GM23338 (cell line): ENCODE measurements around the gene TRDMT1. TPM values are rescaled to one million over a fixed set of nuclear protein-coding genes. Genes with fewer than 3 reads are reported as not detected.

Source experiments
- ATAC-seq: fragments of 200-7000 bp; cut with Tn5 transposase; 3 replicates; pipeline ENCODE4 v1.9.1; 2020
- DNase-seq: peaks from one replicate; pipeline ENCODE4 v3.0.0-alpha.2; 2015; ENCODE audit warnings: low spot score
- H2AFZ ChIP-seq: fragments of 200-600 bp; sonication (generic); 2 replicates; pipeline ENCODE4 v1.8.0; 2016; ENCODE audit warnings: antibody characterized with exemption, mild to moderate bottlenecking, moderate library complexity
- H3F3A ChIP-seq: fragments of 200-600 bp; sonication (generic); replicated peaks from 2 replicates; pipeline ENCODE4 v1.8.0; 2017; ENCODE audit warnings: antibody characterized with exemption, mixed run types, low read depth
- H3K27ac ChIP-seq: fragments of 200-600 bp; sonication (generic); 2 replicates; pipeline ENCODE4 v1.6.1; 2016; ENCODE audit warnings: low read depth
- H3K27me3 ChIP-seq: fragments of 200-600 bp; sonication (generic); 2 replicates; pipeline ENCODE4 v1.8.0; 2016; ENCODE audit warnings: mild to moderate bottlenecking, mixed run types, moderate library complexity; ENCODE audit not compliant: insufficient read depth
- H3K36me3 ChIP-seq: fragments of 200-600 bp; sonication (generic); 2 replicates; pipeline ENCODE4 v1.8.0; 2016; ENCODE audit warnings: mild to moderate bottlenecking; ENCODE audit not compliant: insufficient read depth
- H3K4me1 ChIP-seq: fragments of 200-600 bp; sonication (generic); 2 replicates; pipeline ENCODE4 v1.8.0; 2016; ENCODE audit warnings: mild to moderate bottlenecking, moderate library complexity; ENCODE audit not compliant: insufficient read depth
- H3K4me2 ChIP-seq: fragments of 200-600 bp; sonication (generic); 2 replicates; pipeline ENCODE4 v1.7.1; 2017; ENCODE audit warnings: mixed run types
- H3K4me3 ChIP-seq: fragments of 200-600 bp; sonication (generic); 2 replicates; pipeline ENCODE4 v1.6.1; 2016; ENCODE audit warnings: mixed run types
- H3K79me2 ChIP-seq: fragments of 200-600 bp; sonication (generic); replicated peaks from 2 replicates; pipeline ENCODE4 v1.8.0; 2017; ENCODE audit warnings: mild to moderate bottlenecking; ENCODE audit not compliant: insufficient read depth
- H3K9me2 ChIP-seq: fragments of 200-600 bp; sonication (generic); 2 replicates; pipeline ENCODE4 v1.8.0; 2017; ENCODE audit not compliant: insufficient read depth
- H4K20me1 ChIP-seq: fragments of 200-600 bp; sonication (generic); replicated peaks from 2 replicates; pipeline ENCODE4 v1.8.0; 2017; ENCODE audit warnings: mild to moderate bottlenecking; ENCODE audit not compliant: insufficient read depth
- H3K27ac Mint-ChIP-seq: 2 replicates; pipeline ENCODE4 v1.8.0; 2020; ENCODE audit warnings: inconsistent platforms, mild to moderate bottlenecking, moderate library complexity, mixed read lengths
- H3K27me3 Mint-ChIP-seq: 3 replicates; pipeline ENCODE4 v1.8.0; 2022; ENCODE audit warnings: low read depth, mild to moderate bottlenecking, moderate library complexity, mixed read lengths, inconsistent platforms; ENCODE audit not compliant: insufficient read depth, poor library complexity
- H3K36me3 Mint-ChIP-seq: 3 replicates; pipeline ENCODE4 v1.8.0; 2021; ENCODE audit warnings: low read depth, mild to moderate bottlenecking, inconsistent platforms, moderate library complexity, mixed read lengths
- H3K4me1 Mint-ChIP-seq: 3 replicates; pipeline ENCODE4 v1.8.0; 2020; ENCODE audit warnings: mild to moderate bottlenecking, inconsistent platforms, mixed read lengths
- H3K4me3 Mint-ChIP-seq: 3 replicates; pipeline ENCODE4 v1.8.0; 2021; ENCODE audit warnings: moderate library complexity, mild to moderate bottlenecking, inconsistent platforms, mixed read lengths
- H3K9me3 Mint-ChIP-seq: 3 replicates; pipeline ENCODE4 v1.8.0; 2020; ENCODE audit warnings: moderate library complexity, mild to moderate bottlenecking, inconsistent platforms, mixed read lengths
- CREB1 ChIP-seq: fragments of 250-450 bp; sonication (Bioruptor Pico); IDR thresholded peaks from 2 replicates; pipeline ENCODE4 v1.5.0; 2020; ENCODE audit warnings: low read depth, mild to moderate bottlenecking, moderate library complexity
- CTCF ChIP-seq, 2 experiments: fragments of 200-600 bp in 1 of 2; sonication (generic) in 1 of 2; conservative IDR thresholded peaks; 2 replicates each; pipeline versions ENCODE4 v1.5.1 to v1.6.1; 2016 to 2017; ENCODE audit warnings: antibody characterized with exemption in 2 of 2, low read depth in 2 of 2, mild to moderate bottlenecking in 2 of 2, moderate library complexity in 1 of 2
- EZH2 ChIP-seq: fragments of 200-600 bp; sonication (generic); IDR thresholded peaks from one replicate; pipeline ENCODE4 v1.8.0; 2017; ENCODE audit warnings: antibody characterized with exemption, mild to moderate bottlenecking, low read depth; ENCODE audit not compliant: unreplicated experiment
- EZH2phosphoT487 ChIP-seq: fragments of 200-600 bp; sonication (generic); IDR thresholded peaks from one replicate; pipeline ENCODE4 v1.8.1; 2018; ENCODE audit warnings: antibody characterized with exemption; ENCODE audit not compliant: unreplicated experiment
- JUNB ChIP-seq: IDR thresholded peaks from one replicate; pipeline ENCODE4 v1.6.1; 2016; ENCODE audit warnings: antibody characterized with exemption; ENCODE audit not compliant: unreplicated experiment
- POLR2AphosphoS5 ChIP-seq: IDR thresholded peaks from 2 replicates; pipeline ENCODE4 v1.6.1; 2016; ENCODE audit warnings: antibody characterized with exemption, low read depth
- REST ChIP-seq: IDR thresholded peaks from one replicate; pipeline ENCODE4 v1.6.1; 2018; ENCODE audit warnings: antibody characterized with exemption; ENCODE audit not compliant: unreplicated experiment
- STAT1 ChIP-seq: IDR thresholded peaks from one replicate; pipeline ENCODE4 v1.6.1; 2016; ENCODE audit warnings: antibody characterized with exemption; ENCODE audit not compliant: unreplicated experiment
- polyA plus RNA-seq: library from polyadenylated mRNA; unstranded; fragments of >200 nt; fragmentation: Nextera tagmentation; extraction: Ambion mirVana; gene quantifications from 2 replicates; pipeline ENCODE4 v1.2.1, GENCODE V29; 2016
- total RNA-seq: library from RNA; depleted of rRNA; stranded (reverse); fragments of >200 nt; shearing (Covaris generic); gene quantifications from 2 replicates; pipeline ENCODE4 v1.2.3, GENCODE V29; 2014

Gene TRDMT1
- total and polyA plus RNA-seq, 2 experiments from 2014 or later = 16.0 to 37.7 TPM

- no peak for TF ChIP-seq STAT1
- TF ChIP-seq JUNB = no peak
- TF ChIP-seq CREB1 (CRISPR knock-in tag) = no peak
- no peak for TF ChIP-seq EZH2
- TF ChIP-seq EZH2phosphoT487 = no peak
These were observed 35.1 kb upstream of the TRDMT1 start (continued) for GRCh38 chr10:17236468-17237148.

- no peak overlapping the region for H2AFZ ChIP-seq
- peaks cover 33% of the 10 kb centered on the region; the same call in 1 of the 2 replicates for H3K36me3 ChIP-seq
- Mint-ChIP-seq H3K4me3 (no peak overlapping the region), H3K27me3 (peaks cover 9% of the 10 kb centered on the region), H3K36me3 (peaks cover 25% of the 10 kb centered on the region), H3K4me1 (no peaks in the 10 kb centered on the region; the same call in 2 of the 3 replicates), H3K27ac (no peak overlapping the region), H3K9me3 (no peaks in the 10 kb centered on the region; the same call in 2 of the 3 replicates)
- no peaks in the 10 kb centered on the region for H3K79me2 ChIP-seq
- H3K27ac ChIP-seq = no peak overlapping the region
- DNase-seq (peak; percentile 53), ATAC-seq (no peak)
- no peaks in the 10 kb centered on the region for H3K27me3 ChIP-seq
- H3F3A ChIP-seq = 0 out of 2 replicates have a peak, but pooled peaks cover under 1% of the 10 kb centered on the region
- no peak overlapping the region for H3K4me2 ChIP-seq
- TF ChIP-seq CTCF (conservative IDR thresholded peaks at IDR 0.05; ENCODE audit: low read depth in 2 of 2) (peak; percentile 36 to 60), JUNB (no peak), REST (no peak), POLR2AphosphoS5 (no peak)
- no peaks in the 10 kb centered on the region for H3K9me2 ChIP-seq
- H4K20me1 ChIP-seq = no peaks in the 10 kb centered on the region
- no peak overlapping the region for H3K4me3 ChIP-seq
- H3K4me1 ChIP-seq = peaks cover 5% of the 10 kb centered on the region; the same call in 1 of the 2 replicates
These were observed 33.7 kb upstream of the TRDMT1 start for GRCh38 chr10:17235136-17235535.
